IPS DF 6.9 (cell line): ENCODE data around the gene DNAAF3.
A peak's percentile ranks its signal among the peaks of the same experiment; 100 is the strongest.

Source experiments
- DNase-seq: peaks from one replicate; pipeline ENCODE4 v3.0.0-alpha.2; 2013; ENCODE audit warnings: low read depth, low spot score
- H3K27ac ChIP-seq: one replicate; pipeline ENCODE4 v1.5.1; 2013; ENCODE audit warnings: low read length, control low read depth
- H3K27me3 ChIP-seq: 2 replicates; pipeline ENCODE4 v1.6.1; 2013; ENCODE audit warnings: mild to moderate bottlenecking, low read length; ENCODE audit not compliant: control insufficient read depth, insufficient read depth
- H3K36me3 ChIP-seq: 2 replicates; pipeline ENCODE4 v1.6.1; 2013; ENCODE audit warnings: low read length; ENCODE audit not compliant: control insufficient read depth, insufficient read depth
- H3K4me1 ChIP-seq: 2 replicates; pipeline ENCODE4 v1.6.1; 2013; ENCODE audit warnings: low read length; ENCODE audit not compliant: control insufficient read depth, insufficient read depth
- H3K4me3 ChIP-seq: 2 replicates; pipeline ENCODE4 v1.5.1; 2013; ENCODE audit warnings: mild to moderate bottlenecking, low read length
- H3K9me3 ChIP-seq: 2 replicates; pipeline ENCODE4 v1.6.1; 2013; ENCODE audit warnings: low read length, inconsistent platforms; ENCODE audit not compliant: control insufficient read depth, insufficient read depth
- WGBS: extraction: QIAGEN DNeasy Blood & Tissue Kit; methylation state at CpG from one replicate; pipeline ENCODE4 v1.1.7; 2013; ENCODE audit warnings: mixed read lengths, missing lambda C conversion rate; ENCODE audit not compliant: insufficient read length, insufficient coverage; 5-methylcytosine and 5-hydroxymethylcytosine counted together

Gene DNAAF3

DNA sequence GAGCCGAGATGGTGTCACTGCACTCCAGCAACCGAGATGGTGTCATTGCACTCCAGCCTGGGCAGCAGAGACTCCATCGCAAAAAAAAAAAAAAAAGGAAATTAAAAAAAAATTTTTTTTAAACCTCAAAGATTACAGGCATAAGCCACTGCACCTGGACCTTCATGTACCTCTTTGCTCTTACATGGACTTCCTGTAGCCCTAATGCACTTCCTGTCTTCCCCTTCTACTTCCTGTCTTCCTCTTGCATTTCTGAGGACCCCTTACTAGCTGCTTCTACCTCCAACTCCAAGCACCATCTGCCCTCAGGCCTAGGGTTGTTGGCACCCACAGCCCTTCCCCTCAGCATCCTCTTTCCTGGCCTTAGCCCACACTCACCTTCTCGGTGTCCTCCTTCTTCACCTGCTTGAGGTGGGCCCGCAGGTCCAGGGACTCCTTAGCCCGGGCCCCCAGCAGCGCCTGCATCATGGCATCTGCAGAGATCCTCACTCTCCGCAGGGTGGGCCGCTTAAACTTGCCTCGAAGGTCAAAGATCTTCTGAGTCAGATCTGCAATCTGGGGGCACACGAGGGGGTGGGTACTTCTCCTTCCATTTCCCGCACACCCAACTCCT, 12.7 kb downstream of the DNAAF3 start:
- H3K9me3 ChIP-seq = no peaks in the 10 kb centered on the region
- no peak overlapping the region for H3K4me3 ChIP-seq
- H3K4me1 ChIP-seq = peaks cover 3% of the 10 kb centered on the region
- H3K27me3 ChIP-seq = no peaks in the 10 kb centered on the region
- H3K36me3 ChIP-seq = no peaks in the 10 kb centered on the region
- WGBS = no CpG with 5 or more reads among the region's 12 CpGs
- no peak overlapping the region for H3K27ac ChIP-seq
- DNase-seq = no peak

DNA sequence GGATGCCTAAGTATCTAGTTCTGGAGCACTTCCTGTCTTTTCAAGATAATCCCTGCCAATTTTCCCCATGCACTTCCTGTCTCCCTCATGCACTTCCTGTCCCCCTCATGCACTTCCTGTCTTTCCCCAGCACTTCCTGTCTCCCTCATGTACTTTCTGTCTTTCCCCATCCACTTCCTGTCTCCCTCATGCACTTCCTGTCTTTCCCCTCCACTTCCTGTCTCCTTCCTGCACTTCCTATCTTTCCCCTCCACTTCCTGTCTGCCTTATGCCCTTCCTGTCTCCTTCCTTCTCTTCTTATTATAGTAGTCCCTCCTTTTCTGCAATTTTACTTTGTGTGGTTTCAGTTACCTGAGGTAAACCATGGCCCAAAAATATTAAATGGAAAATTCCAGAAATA, 14.4 kb downstream of the DNAAF3 start:
- no peak overlapping the region for H3K27ac ChIP-seq
- H3K4me3 ChIP-seq = no peak overlapping the region
- no peaks in the 10 kb centered on the region for H3K36me3 ChIP-seq
- no peaks in the 10 kb centered on the region for H3K9me3 ChIP-seq
- H3K27me3 ChIP-seq = no peaks in the 10 kb centered on the region
- no peak for DNase-seq
- peaks cover 5% of the 10 kb centered on the region for H3K4me1 ChIP-seq

DNA sequence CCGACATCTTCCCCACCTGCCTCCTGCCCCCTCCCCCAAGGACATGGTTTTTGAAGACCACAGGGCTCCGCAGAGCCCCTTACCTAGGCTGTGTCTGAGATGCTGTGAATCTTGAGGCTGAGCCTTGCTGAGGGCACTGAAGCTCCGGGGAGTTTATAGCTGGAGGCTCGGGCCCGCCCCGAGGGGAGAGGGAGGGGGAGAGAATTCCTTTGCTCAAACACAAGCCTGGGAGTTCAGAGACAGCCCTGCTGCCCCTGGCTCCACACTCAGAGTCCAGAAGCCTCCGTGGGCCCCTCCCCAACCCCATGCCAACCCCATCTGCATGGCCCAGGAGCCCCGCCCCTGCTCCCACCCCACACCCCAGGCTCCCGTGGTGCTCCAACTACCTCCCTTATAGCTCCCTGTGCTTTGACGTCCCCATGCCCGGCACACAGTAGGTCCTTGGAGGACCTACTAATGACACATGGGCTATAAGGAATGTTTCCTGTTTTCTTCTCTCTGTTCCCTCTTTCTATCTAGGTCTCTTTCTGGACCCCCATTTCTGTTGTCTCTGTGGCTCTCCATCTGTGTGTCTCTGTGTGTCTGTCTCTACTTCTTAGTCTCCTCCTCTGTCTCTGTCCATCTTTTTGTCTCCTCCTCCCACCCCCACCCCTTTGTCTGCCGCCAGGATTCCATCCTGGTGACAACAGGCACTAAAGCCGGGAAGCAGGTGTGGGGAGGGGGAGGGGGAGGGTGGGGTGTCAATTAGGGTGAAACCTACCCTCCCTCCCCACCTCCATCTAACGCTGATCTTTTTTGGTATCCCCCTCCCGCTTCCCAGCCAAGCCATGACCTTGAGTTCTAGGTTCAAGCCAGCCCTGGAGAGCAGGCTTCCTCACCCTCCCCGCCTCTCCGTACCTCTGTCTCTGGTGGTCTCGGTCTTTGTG, 17.1 kb downstream of the DNAAF3 start, which contains the start of gene TNNT1:
Gene TNNT1, minus strand, starts transcription at position 129 of the 926 bp plus-strand sequence. CDS start 2,049 bp downstream, outside the sequence.
- Histone ChIP-seq H3K27ac (no peak within 1 kb of the TSS), H3K9me3 (no peaks in the 10 kb centered on the region), H3K4me1 (peaks cover 5% of the 10 kb centered on the region), H3K27me3 (no peaks in the 10 kb centered on the region), H3K36me3 (no peaks in the 10 kb centered on the region), H3K4me3 (peak within 1 kb of the TSS; percentile 10; the same call in 1 of the 2 replicates)
- DNase-seq = no peak
- no CpG with 5 or more reads among the region's 18 CpGs for WGBS

DNA sequence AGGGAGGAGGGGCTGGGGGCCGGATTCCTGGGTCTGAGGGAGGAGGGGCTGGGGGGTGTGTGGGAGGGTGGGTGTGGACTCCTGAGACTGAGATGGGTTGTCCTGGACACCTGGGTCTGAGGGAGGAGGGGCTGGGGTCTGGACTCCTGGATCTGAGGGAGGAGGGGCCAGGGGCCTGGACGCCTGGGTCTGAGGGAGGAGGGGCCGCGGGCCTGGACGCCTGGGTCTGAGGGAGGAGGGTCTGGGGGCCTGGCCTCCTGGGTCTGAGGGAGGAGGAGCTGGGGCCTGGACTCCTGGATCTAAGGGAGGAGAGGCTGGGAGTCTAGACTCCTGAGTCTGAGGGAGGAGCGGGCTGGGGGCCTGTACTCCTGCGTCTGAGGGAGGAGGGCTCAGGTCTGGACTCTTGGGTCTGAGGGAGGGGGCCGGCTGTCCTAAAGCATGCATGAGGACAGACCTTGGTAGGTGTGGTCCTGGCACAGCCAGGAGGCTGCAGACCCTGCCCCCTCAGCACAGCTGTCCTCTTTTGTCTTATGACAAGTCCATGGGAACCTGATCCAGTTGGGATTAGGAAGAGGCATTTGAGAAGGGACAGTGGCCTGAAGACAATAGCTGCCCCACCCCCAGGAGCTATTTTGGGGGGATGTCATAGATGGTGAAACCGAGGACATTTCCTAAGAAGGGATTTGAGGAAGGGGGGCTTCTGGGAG, 18.7 kb downstream of the DNAAF3 start:
- no peak for DNase-seq
- Histone ChIP-seq H3K36me3 (no peaks in the 10 kb centered on the region), H3K4me1 (peaks cover 5% of the 10 kb centered on the region), H3K4me3 (no peak overlapping the region), H3K27me3 (no peaks in the 10 kb centered on the region), H3K27ac (no peak overlapping the region), H3K9me3 (no peaks in the 10 kb centered on the region)
- no CpG with 5 or more reads among the region's 9 CpGs for WGBS

DNA sequence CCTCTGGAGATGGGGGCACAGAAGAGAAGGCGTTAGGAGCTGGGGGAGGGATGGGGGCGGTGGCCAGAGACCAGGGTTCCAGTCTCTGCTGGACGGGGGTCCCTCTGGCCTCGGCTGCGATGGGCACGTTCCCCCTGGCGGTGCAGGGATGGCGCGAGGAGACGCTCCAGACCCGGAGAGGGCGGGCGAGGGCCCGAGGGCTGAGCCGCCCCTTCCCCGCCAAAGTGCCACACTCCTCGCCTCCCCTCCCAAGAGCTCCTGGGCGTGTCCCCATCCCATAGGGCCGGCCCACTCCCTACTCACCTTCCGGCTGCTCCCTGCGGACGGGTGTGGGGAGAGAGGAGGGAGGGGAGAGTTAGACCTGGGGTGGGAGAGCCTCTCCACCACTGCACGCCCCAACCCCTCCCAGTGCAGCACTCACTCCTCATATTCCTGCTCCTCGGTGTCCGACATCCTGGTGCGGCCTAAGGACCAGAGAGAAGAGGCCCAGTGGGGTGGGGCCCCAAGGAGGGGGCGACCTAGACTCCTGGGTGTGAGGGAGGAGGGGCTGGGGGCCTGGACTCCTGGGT, 19.6 kb downstream of the DNAAF3 start:
- no peaks in the 10 kb centered on the region for H3K27me3 ChIP-seq
- no peaks in the 10 kb centered on the region for H3K9me3 ChIP-seq
- H3K4me1 ChIP-seq = peaks cover 5% of the 10 kb centered on the region
- H3K4me3 ChIP-seq = peak overlapping the region; percentile 75
- DNase-seq = no peak
- WGBS = no CpG with 5 or more reads among the region's 27 CpGs
- no peaks in the 10 kb centered on the region for H3K36me3 ChIP-seq
- H3K27ac ChIP-seq = no peak overlapping the region

DNA sequence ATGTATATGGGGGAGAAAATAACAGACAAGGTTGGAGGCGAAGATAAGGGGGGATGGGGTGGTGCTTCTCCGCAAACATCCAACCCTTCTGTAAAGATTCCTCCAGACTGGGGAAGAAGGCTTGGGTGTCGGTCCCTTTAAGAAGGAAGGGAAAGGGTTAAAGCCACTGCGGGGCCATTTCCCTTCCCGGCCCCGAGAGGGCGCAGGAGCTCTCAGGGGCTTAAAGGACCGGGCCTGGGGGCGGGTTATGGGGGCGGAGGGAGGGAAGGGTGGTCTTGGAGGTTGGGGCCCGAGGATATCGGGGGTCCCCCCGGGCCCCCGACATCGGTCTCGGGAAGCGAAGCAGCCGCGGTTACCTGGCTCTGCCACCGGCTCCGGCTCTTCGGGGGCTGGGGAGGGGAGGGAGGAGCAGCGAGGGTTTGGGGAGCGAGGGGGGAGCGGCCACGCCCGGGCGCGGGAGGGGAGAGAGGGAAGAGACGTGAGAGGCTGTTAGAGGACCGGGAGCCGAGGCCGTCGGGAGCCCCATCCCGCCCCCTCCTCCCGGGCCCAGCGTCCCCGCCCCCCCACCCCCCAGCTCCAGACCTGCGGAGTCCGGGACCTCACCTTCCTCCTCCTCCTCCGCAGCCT, 20.2 kb downstream of the DNAAF3 start:
- Histone ChIP-seq H3K36me3 (no peaks in the 10 kb centered on the region), H3K27me3 (no peaks in the 10 kb centered on the region), H3K27ac (no peak overlapping the region), H3K4me1 (peaks cover 5% of the 10 kb centered on the region), H3K4me3 (peak overlapping the region; percentile 75), H3K9me3 (no peaks in the 10 kb centered on the region)
- no peak for DNase-seq
- WGBS = no CpG with 5 or more reads among the region's 41 CpGs

DNA sequence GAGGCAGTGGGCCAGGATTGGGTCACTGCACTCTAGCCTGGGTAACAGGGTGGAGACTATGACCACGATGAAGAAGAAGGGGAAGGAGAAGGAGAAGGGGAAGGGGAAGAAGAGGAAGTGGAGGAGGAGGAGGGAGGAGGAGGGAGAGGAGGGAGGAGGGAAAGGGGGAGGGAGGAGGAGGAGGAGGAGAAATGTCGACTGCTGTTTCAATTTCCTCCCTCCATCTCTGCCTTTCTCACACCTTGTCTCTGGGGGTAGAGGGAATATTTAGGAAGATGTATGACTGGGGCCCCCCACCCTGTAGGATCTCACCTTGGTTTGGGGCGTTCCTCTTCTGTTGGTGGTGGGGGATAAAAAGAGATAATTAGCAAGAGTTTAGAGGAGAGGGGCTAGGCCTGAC, 21.2 kb downstream of the DNAAF3 start:
- no peaks in the 10 kb centered on the region for H3K27me3 ChIP-seq
- no peak for DNase-seq
- WGBS = no CpG with 5 or more reads among the region's 3 CpGs
- no peak overlapping the region for H3K4me3 ChIP-seq
- H3K9me3 ChIP-seq = no peaks in the 10 kb centered on the region
- H3K27ac ChIP-seq = no peak overlapping the region
- H3K4me1 ChIP-seq = peaks cover 7% of the 10 kb centered on the region
- H3K36me3 ChIP-seq = no peaks in the 10 kb centered on the region

DNA sequence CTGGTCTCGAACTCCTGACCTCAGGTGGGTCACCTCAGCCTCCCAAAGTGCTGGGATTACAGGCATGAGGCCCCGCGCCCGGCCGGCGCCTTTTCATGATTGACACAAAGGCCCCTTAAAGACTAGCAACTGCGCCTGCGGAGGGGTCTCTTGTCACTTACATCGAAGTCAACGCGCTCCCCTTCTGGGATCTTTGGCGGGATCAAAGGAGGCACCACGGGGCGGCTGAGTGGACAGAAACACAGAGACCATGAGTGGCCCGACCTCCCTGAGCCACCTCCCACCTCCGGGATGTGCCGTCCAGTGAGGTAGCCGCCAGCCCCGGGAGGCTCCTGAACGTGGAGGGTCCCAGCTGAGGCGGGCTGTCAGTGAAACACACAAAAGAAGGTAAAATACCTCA, 24.7 kb downstream of the DNAAF3 start:
- WGBS = no CpG with 5 or more reads among the region's 21 CpGs
- Histone ChIP-seq H3K4me3 (no peak overlapping the region), H3K27me3 (no peaks in the 10 kb centered on the region)

DNA sequence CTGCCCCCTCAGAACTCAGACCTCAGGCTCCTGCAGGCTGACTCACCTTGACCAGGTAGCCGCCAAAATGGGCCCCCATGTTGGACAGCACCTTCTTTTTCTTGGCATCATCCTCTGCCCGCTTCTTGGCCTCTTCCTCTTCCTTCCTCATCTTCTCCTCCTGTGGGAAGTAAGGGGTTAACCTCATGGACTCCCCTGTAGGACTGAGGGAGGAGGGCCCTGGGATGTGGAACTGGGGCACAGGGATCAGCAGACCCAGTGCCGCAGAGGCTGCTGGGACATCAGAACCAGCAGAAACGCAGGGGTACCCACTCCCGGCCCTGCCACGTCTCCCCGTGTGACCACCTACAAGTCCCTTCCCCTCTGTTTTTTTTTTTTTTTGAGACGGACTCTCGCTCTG, 28.5 kb downstream of the DNAAF3 start:
- DNase-seq = no peak
- Histone ChIP-seq H3K9me3 (no peaks in the 10 kb centered on the region), H3K36me3 (no peaks in the 10 kb centered on the region), H3K27me3 (no peaks in the 10 kb centered on the region), H3K4me1 (0 out of 2 replicates have a peak, but pooled peaks cover 2% of the 10 kb centered on the region), H3K4me3 (no peak overlapping the region), H3K27ac (no peak overlapping the region)
- no CpG with 5 or more reads among the region's 9 CpGs for WGBS

More for the DNA sequence above, 24.7 kb downstream of the DNAAF3 start:
- 0 out of 2 replicates have a peak, but pooled peaks cover 2% of the 10 kb centered on the region for H3K4me1 ChIP-seq
- no peak for DNase-seq
- H3K36me3 ChIP-seq = no peaks in the 10 kb centered on the region
- H3K9me3 ChIP-seq = no peaks in the 10 kb centered on the region
- H3K27ac ChIP-seq = no peak overlapping the region
